T-helper 1 cell treated with Interleukin-12 subunit alpha and Interleukin-12 subunit beta and Interleukin-4 antibody, amounts not matched to agents 30 μg/mL and 1 μg/mL, for 36 hours (primary cell): ENCODE measurements around the gene WDR18.
"Not testable (repeated sequence)": the region's sequence is repeated elsewhere in the genome, so short reads cannot be mapped to it uniquely, and the experiment has no call there.

Source experiments
- H3K27ac Mint-ChIP-seq: one replicate; pipeline ENCODE4 v1.8.0; 2021; ENCODE audit warnings: mild to moderate bottlenecking, mixed read lengths
- H3K27me3 Mint-ChIP-seq: one replicate; pipeline ENCODE4 v1.8.0; 2021; ENCODE audit warnings: low read depth, mixed read lengths
- H3K36me3 Mint-ChIP-seq: one replicate; pipeline ENCODE4 v1.8.0; 2021; ENCODE audit warnings: low read depth, mixed read lengths
- H3K4me1 Mint-ChIP-seq: one replicate; pipeline ENCODE4 v1.8.0; 2021; ENCODE audit warnings: low read depth, mixed read lengths
- H3K4me3 Mint-ChIP-seq: one replicate; pipeline ENCODE4 v1.8.0; 2021; ENCODE audit warnings: mild to moderate bottlenecking, moderate library complexity, mixed read lengths
- H3K9me3 Mint-ChIP-seq: one replicate; pipeline ENCODE4 v1.8.0; 2021; ENCODE audit warnings: mixed read lengths

WDR18 gene

DNA sequence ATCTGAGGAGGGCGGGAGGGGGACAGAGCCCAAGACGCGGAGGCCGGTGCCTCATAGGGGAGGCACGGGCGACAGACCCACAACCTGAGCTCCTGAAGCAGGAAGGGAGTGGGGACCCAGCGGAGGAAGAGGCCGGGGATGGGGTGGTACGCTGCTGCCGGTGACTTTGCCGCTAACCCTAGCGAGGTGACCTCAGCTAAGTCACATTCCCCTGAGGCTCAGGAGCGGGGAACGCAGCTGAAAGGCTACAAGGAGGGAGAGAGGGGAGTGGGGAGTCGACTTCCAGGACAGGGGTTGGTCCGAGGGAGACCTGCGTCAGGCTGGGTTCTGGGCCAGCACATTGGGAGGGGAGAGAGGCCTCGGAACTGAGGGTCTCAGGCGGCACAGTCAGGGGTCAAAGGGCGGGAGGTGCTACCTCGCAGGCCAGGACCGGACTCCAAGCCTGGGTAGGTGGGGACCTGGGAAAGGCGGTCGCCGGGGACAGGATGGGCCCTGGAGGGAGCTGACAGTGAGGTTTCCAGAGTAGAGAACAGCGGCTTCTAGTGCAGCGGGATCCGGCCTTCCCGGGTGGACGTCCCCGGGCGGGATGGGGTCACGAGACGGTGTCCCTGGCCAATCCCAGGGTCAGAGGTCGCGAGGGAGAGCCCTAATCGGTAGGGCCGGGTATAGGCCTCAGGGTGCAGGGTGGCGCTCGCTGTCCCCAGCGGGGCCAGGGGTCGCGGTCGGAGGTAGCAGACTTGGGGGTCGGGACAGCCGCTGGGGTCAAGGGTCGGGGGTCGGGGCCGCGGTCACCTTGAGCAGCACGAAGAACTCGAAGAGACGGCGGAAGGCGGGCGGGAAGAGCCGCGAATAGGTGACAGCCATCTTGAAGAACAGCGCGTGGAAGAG lies 36.1 kb downstream of the WDR18 start:
- Mint-ChIP-seq H3K27me3 (no peaks in the 10 kb centered on the region), H3K36me3 (peaks cover 3% of the 10 kb centered on the region)

DNA sequence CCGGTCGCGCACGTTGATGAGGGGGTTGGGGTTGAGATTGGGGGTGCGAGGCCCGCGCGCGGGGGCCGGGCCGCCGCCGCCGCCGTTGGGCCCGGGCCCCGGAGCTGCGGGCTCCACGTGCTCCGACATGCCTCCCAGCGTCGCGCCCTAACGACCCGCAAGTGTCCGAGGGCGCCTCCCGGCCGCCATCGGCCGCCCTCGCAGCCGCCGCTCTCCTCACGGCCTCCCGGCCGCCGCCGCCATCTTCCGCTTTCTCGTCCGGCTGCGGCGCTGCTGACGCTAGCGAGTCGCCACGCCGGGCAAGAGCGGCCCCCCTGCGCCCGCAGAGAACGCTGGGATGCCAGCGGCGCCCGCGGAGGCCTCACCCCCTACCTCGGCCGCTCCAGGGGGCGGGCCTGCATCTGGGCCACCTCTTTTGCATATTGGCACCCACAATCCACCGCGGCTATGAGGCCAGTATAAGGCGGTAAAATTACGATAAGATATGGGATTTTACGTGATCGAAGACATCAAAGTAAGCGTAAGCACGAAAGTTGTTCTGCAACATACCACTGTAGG lies 36.8 kb downstream of the WDR18 start, which contains the start of gene TMEM259:
TMEM259 (minus strand) TSS at position 256 of the 558 bp plus-strand sequence; CDS start at position 129, 127 bp downstream.
- Mint-ChIP-seq H3K4me3 (peak within 1 kb of the TSS; percentile 97), H3K4me1 (peaks cover 26% of the 10 kb centered on the region), H3K27ac (peak within 1 kb of the TSS; percentile 99), H3K9me3 (no peaks in the 10 kb centered on the region), H3K36me3 (peaks cover 3% of the 10 kb centered on the region), H3K27me3 (no peaks in the 10 kb centered on the region)

More for the DNA sequence above, 36.1 kb downstream of the WDR18 start:
- no peaks in the 10 kb centered on the region for H3K9me3 Mint-ChIP-seq
- H3K4me3 Mint-ChIP-seq = peak overlapping the region; percentile 97
- H3K4me1 Mint-ChIP-seq = peaks cover 24% of the 10 kb centered on the region
- peak overlapping the region; percentile 94 for H3K27ac Mint-ChIP-seq

DNA sequence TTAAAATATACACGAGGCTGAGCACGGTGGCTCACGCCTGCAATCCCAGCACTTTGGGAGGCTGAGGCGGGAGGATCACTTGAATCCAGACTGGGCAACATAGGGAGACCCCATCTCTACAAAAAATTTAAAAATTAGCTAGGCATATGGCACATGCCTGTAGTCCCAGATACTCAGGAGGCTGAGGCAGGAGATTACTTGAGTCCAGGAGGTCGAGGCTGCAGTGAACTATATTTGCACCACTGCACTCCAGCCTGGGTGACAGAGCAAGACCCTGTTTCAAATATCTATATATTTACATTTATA lies 39.7 kb downstream of the WDR18 start:
- not testable (repeated sequence) for H3K9me3 Mint-ChIP-seq, H3K4me3 Mint-ChIP-seq, H3K36me3 Mint-ChIP-seq, H3K27me3 Mint-ChIP-seq, H3K27ac Mint-ChIP-seq
- H3K4me1 Mint-ChIP-seq = peaks cover 16% of the 10 kb centered on the region

DNA sequence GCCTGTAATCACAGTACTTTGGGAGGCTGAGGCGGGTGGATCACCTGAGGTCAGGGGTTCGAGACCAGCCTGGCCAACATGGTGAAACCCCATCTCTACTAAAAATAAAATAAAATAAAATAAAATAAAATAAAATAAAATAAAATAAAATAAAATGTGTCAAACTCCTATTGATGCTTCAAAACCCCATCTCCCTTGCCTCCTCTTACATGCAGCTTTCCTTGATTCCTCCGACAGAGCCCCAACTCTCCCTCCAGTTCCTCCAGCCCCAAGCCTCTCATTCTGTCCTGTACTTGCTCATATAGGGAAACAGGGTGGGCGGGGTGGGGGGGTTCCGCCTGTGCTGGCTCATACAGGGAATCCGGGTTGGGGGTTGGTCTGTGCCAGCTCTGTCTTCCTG lies 40.9 kb downstream of the WDR18 start:
- Mint-ChIP-seq H3K36me3 (peaks cover 11% of the 10 kb centered on the region), H3K4me3 (peak overlapping the region; percentile 54), H3K27ac (peak overlapping the region; percentile 67), H3K4me1 (peaks cover 15% of the 10 kb centered on the region)
- not testable (repeated sequence) for H3K27me3 Mint-ChIP-seq, H3K9me3 Mint-ChIP-seq

DNA sequence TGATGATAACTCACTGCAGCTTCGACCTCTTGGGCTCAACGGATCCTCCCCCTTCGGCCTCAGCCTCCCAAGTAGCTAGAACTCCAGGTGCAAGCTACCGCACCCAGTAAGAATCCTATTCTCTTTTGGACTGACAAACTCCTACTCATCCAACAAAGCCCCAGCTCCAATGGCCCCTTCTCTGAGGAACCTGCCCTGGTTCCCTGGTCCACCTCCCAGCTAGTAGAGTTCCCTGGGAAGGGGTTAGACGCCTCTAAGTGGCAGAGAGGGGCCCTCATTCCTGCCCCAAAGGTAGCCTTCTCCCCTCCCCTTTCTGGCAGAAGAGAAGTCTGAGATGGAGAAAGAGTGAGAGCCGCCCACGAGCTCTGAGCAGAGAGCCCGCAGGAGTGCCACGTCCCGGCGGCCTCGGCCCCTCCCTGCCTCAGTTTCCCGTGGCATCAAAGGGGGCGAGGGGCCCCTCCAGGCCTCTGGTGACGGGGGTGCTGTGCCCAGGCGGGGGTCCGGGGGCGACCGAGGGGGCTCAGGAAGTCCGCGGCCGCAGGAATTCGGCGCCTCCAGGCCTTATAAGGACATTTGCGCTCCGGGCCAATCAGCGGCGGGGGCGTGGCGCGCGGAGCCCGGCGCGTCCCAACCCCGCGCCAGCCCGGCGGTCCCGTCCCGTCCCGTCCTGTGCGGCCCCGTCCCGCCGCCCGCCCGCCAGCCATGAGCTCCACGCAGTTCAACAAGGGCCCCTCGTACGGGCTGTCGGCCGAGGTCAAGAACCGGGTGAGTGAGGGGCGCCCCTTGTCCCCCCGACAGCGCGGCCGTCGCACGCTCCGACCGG lies 42.0 kb downstream of the WDR18 start, which contains the start of gene CNN2:
CNN2 (plus strand) TSS at position 649 of the 823 bp plus-strand sequence; CDS start at position 703, 54 bp downstream.
- Mint-ChIP-seq H3K9me3 (no peaks in the 10 kb centered on the region), H3K4me1 (peaks cover 21% of the 10 kb centered on the region), H3K4me3 (peak within 1 kb of the TSS; percentile 95), H3K36me3 (peaks cover 14% of the 10 kb centered on the region), H3K27me3 (no peaks in the 10 kb centered on the region), H3K27ac (peak within 1 kb of the TSS; percentile 87)

DNA sequence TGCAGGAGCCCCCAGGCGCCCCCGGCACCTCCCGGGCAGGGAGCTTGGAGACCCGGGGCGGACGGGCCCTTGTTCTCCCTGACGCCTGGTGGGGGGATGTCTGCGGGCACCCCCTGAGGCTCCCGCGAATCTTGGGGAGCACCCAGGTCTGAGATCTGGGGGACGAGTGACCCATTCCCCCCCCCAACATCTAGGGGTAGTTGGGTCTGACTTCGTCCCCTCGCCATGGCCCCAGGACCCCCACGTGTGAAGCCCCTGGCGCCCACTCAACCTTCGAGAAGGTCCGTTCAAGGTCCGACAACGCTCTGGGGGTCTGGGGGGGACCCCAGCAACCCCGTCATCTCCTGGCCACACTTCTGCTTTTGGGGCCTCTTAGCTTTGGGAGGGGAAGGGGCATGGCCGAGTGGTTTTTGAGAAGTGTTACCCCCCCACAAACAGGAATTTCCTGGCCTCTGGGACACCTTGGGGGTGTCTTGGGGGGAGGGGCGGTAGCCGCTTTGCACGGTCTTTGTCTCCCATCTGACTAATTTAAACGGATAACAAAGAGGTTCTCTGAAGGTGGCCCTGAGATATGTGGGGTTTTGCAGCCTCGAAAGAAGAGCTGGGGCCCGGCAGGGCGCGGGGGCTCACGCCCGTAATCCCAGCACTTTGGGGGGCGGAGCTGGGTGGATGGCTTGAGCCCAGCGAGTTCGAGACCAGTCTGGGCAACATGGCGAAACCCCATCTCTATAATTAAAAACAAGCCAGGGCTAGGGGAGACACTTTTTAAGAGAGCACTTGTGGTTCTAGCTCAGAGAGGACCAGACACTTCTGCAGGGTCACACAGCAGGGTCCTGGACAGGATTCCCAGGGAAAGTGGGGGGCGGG lies 42.9 kb downstream of the WDR18 start:
- Mint-ChIP-seq H3K36me3 (peaks cover 18% of the 10 kb centered on the region), H3K27me3 (no peaks in the 10 kb centered on the region), H3K9me3 (no peaks in the 10 kb centered on the region), H3K27ac (peak overlapping the region; percentile 87), H3K4me3 (peak overlapping the region; percentile 95), H3K4me1 (peaks cover 17% of the 10 kb centered on the region)

DNA sequence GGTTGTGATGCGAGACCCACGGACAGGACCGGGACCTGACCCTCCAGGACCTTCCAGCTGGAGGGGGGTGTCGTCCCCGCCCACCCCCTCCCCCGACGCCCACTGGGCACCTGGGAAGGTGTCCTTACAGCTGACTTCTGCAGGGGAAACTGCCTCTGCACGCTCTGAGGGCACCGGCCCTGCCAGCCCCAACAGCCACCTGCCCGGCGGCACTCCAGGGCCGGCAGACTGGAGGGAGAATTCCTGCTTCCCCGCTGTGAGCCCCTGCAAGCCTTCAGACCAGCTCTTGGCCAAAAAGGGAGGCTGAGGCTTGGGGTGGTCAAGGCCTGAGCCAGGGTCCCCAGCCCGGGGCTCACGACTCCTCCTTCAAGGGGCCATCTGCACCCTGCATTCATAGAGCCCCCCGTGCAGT lies 43.5 kb downstream of the WDR18 start:
- peak overlapping the region; percentile 65 for H3K27ac Mint-ChIP-seq
- H3K36me3 Mint-ChIP-seq = peaks cover 24% of the 10 kb centered on the region
- H3K4me3 Mint-ChIP-seq = peak overlapping the region; percentile 95
- H3K9me3 Mint-ChIP-seq = no peaks in the 10 kb centered on the region
- peaks cover 23% of the 10 kb centered on the region for H3K4me1 Mint-ChIP-seq
- H3K27me3 Mint-ChIP-seq = no peaks in the 10 kb centered on the region

DNA sequence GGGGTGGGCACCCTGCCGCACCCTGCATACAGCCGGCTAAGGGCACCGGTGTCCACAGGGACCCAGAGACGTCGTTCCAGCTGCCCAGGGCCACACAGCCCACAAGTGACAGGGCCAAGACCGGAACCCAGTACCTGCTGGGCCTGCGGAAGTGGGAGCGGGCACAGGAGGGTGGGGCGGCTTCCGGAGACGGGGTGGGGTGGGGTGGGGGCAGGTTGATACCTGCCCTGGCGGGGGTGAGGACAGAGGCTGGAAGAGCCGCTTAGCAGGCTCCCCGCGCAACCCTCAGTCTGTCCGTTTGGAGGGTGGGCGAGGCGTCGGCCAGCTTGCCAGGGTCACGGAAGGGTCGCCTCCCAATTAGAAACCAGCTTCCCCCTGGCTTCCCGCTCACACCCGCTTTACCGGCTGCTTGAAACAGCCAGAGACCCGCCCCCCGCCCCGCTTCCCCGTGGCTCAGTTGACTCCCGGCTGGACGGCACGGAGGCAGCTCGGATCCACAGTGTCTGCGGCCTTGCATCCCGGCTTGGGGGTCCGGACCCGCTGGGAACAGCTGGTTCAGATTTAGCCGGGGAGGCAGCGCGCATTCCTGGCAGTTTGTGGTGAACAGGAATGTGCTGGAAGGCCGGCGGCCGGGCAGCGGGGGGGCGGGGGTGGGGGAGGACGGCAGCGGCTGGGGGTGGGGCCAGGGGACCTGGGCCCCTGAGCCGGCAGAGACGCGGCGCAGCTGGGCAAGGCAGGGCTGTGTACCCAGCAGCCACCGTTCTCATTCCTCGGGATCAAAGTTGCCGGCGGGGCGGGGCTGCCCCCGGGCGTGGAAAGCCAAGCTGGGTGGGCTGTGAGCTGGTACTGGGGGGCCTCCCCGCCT lies 44.1 kb downstream of the WDR18 start:
- Mint-ChIP-seq H3K27ac (peak overlapping the region; percentile 65), H3K4me3 (peak overlapping the region; percentile 85), H3K27me3 (no peaks in the 10 kb centered on the region), H3K9me3 (no peaks in the 10 kb centered on the region), H3K36me3 (peaks cover 29% of the 10 kb centered on the region), H3K4me1 (peaks cover 26% of the 10 kb centered on the region)

DNA sequence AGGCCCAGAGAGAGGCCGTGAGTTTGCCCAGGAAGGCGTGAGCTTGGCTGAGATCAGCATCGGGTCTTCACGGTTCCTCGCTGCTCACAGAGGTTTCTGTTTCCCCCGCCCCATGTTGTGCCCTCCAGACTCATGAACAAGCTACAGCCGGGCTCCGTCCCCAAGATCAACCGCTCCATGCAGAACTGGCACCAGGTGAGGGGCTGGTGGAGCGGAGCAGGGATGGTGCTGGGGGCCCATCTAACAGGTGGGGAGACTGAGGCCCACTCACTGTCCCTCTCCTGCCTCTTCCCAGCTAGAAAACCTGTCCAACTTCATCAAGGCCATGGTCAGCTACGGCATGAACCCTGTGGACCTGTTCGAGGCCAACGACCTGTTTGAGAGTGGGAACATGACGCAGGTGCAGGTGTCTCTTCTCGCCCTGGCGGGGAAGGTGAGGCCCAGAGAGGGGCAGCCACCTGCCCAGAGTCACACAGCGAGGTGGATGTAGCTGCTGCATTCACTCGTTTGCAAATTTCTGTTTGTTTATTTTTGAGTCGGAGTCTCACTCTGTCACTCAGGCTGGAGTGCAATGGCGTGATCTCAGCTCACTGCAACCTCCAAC lies 48.2 kb downstream of the WDR18 start:
- Mint-ChIP-seq H3K4me3 (no peak overlapping the region), H3K9me3 (no peaks in the 10 kb centered on the region), H3K36me3 (peaks cover 42% of the 10 kb centered on the region), H3K27ac (no peak overlapping the region), H3K4me1 (peaks cover 36% of the 10 kb centered on the region), H3K27me3 (no peaks in the 10 kb centered on the region)

DNA sequence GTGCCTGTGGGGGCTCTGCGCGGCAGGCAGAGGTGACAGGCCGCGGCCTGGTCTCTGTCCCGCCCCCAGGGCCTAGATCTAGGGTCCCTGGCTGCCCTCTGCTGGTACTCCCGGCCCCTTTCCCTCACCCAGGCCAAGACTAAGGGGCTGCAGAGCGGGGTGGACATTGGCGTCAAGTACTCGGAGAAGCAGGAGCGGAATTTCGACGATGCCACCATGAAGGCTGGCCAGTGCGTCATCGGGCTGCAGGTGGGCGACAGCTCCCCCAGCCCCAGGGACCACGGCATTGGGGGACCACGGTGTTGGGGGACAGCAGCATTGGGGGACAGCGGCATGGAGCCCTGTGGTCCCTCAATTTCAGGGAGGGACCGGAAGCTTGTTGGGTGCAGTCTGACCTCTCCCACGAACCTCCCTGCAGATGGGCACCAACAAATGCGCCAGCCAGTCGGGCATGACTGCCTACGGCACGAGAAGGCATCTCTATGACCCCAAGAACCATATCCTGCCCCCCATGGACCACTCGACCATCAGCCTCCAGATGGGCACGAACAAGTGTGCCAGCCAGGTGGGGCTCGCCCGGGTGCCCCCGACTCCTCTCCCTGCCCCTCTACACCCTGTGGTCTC lies 52.0 kb downstream of the WDR18 start:
- H3K27me3 Mint-ChIP-seq = no peaks in the 10 kb centered on the region
- H3K4me1 Mint-ChIP-seq = peaks cover 57% of the 10 kb centered on the region
- peaks cover 55% of the 10 kb centered on the region for H3K36me3 Mint-ChIP-seq
- H3K4me3 Mint-ChIP-seq = no peak overlapping the region
- H3K9me3 Mint-ChIP-seq = no peaks in the 10 kb centered on the region
- H3K27ac Mint-ChIP-seq = peak overlapping the region; percentile 65

DNA sequence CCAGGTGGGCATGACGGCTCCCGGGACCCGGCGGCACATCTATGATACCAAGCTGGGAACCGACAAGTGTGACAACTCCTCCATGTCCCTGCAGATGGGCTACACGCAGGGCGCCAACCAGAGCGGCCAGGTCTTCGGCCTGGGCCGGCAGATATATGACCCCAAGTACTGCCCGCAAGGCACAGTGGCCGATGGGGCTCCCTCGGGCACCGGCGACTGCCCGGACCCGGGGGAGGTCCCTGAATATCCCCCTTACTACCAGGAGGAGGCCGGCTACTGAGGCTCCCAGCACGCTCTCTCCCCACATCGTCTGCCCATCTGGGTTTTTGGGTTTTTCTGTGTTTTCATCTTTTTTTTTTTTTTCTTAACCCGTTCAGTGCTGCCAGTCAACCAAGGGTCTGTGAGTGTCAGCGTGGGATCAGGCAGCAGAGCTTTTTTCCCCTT lies 53.5 kb downstream of the WDR18 start:
- Mint-ChIP-seq H3K4me3 (peak overlapping the region; percentile 99), H3K9me3 (no peaks in the 10 kb centered on the region), H3K4me1 (peaks cover 53% of the 10 kb centered on the region), H3K36me3 (peaks cover 44% of the 10 kb centered on the region), H3K27ac (peak overlapping the region; percentile 89), H3K27me3 (no peaks in the 10 kb centered on the region)

DNA sequence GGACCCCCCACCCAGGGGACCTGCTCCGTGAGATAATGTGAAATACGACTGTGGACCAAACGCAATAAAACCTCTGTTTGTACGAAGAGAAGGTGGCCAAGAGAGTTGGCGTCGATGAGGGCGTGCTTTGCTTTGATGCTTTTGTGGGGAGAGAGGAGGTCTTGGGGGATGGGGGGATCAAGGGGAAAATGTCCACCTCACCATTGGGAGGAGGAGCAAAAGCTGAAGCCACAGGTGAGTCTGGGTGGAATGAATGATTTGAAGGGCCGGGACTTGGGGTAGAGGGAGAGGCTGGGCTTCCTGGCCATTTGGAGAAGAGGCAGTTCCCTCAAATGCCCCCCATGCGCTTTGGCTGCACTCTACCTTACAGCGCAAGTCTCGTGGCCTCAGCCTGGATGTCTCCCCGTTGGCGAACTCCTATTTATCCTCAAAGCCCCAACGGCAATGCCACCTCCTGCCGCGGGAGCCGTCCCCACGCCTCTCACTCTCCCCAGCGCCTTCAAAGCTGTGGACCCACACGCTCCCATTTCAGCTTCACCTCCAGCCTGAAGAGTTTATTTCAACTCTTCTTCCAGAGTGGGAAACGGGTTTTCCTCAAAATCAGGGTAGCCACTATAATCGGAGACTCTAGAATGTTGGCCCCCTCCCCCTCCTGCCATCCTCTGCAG lies 55.0 kb downstream of the WDR18 start:
- Mint-ChIP-seq H3K9me3 (no peaks in the 10 kb centered on the region), H3K4me3 (peak overlapping the region; percentile 99), H3K36me3 (peaks cover 37% of the 10 kb centered on the region), H3K27me3 (no peaks in the 10 kb centered on the region), H3K27ac (peak overlapping the region; percentile 89), H3K4me1 (peaks cover 48% of the 10 kb centered on the region)
